Parathyroid adenoma (tissue), 2 donors: Measurements from ENCODE around the gene GIPC2.

Source experiments
- H2AFZ ChIP-seq: fragments of 300-600 bp; sonication (generic); one replicate; pipeline ENCODE4 v1.7.0; 2017; ENCODE audit warnings: antibody characterized with exemption, mild to moderate bottlenecking
- H3K27ac ChIP-seq: fragments of 300-600 bp; sonication (generic); one replicate; pipeline ENCODE4 v1.7.0; 2017
- H3K27me3 ChIP-seq: fragments of 300-600 bp; sonication (generic); one replicate; pipeline ENCODE4 v1.7.0; 2017; ENCODE audit warnings: low read length; ENCODE audit not compliant: control insufficient read depth, insufficient read depth
- H3K36me3 ChIP-seq: fragments of 300-600 bp; sonication (generic); one replicate; pipeline ENCODE4 v1.7.0; 2017; ENCODE audit warnings: low read length; ENCODE audit not compliant: control insufficient read depth, insufficient read depth
- H3K4me1 ChIP-seq: fragments of 300-600 bp; sonication (generic); one replicate; pipeline ENCODE4 v1.7.0; 2017; ENCODE audit warnings: control low read depth
- H3K4me2 ChIP-seq: fragments of 300-600 bp; sonication (generic); one replicate; pipeline ENCODE4 v1.7.0; 2017; ENCODE audit warnings: low read length
- H3K4me3 ChIP-seq: fragments of 300-600 bp; sonication (generic); one replicate; pipeline ENCODE4 v1.7.0; 2017; ENCODE audit warnings: low read depth, low read length
- H3K79me2 ChIP-seq: fragments of 300-600 bp; sonication (generic); one replicate; pipeline ENCODE4 v1.7.0; 2017; ENCODE audit warnings: control low read depth
- H3K9ac ChIP-seq: fragments of 300-600 bp; sonication (generic); one replicate; pipeline ENCODE4 v1.7.0; 2017; ENCODE audit warnings: mild to moderate bottlenecking
- H3K9me3 ChIP-seq: fragments of 300-600 bp; sonication (generic); one replicate; pipeline ENCODE4 v1.7.0; 2017; ENCODE audit warnings: low read length; ENCODE audit not compliant: control insufficient read depth
- CTCF ChIP-seq: fragments of 300-600 bp; sonication (generic); IDR thresholded peaks from one replicate; pipeline ENCODE4 v1.7.0; 2017; ENCODE audit warnings: antibody characterized with exemption, mild to moderate bottlenecking
- donor health status: primary hyperparathyroidism.

GIPC2 gene

GRCh38 chr1:78146205-78146771 lies 100.5 kb downstream of the GIPC2 start:
- H3K36me3 ChIP-seq = no peaks in the 10 kb centered on the region
- no peak overlapping the region for H3K9ac ChIP-seq
- H2AFZ ChIP-seq = no peak overlapping the region
- H3K4me3 ChIP-seq = no peak overlapping the region
- TF ChIP-seq CTCF = no peak
- no peaks in the 10 kb centered on the region for H3K9me3 ChIP-seq
- no peaks in the 10 kb centered on the region for H3K27me3 ChIP-seq
- no peaks in the 10 kb centered on the region for H3K4me1 ChIP-seq
- no peak overlapping the region for H3K27ac ChIP-seq
- no peak overlapping the region for H3K4me2 ChIP-seq
- no peaks in the 10 kb centered on the region for H3K79me2 ChIP-seq

GRCh38 chr1:78147031-78147430 lies 101.3 kb downstream of the GIPC2 start:
- TF ChIP-seq CTCF = no peak
- Histone ChIP-seq H3K4me1 (no peaks in the 10 kb centered on the region), H3K4me3 (no peak overlapping the region), H3K27me3 (no peaks in the 10 kb centered on the region), H3K79me2 (no peaks in the 10 kb centered on the region), H3K4me2 (no peak overlapping the region), H3K36me3 (no peaks in the 10 kb centered on the region), H3K27ac (no peak overlapping the region), H3K9ac (no peak overlapping the region), H2AFZ (no peak overlapping the region), H3K9me3 (no peaks in the 10 kb centered on the region)

- no peaks in the 10 kb centered on the region for H3K4me1 ChIP-seq
- no peak overlapping the region for H2AFZ ChIP-seq
- no peaks in the 10 kb centered on the region for H3K27me3 ChIP-seq
- no peak overlapping the region for H3K4me3 ChIP-seq
- no peak overlapping the region for H3K4me2 ChIP-seq
- TF ChIP-seq CTCF = no peak
- no peaks in the 10 kb centered on the region for H3K79me2 ChIP-seq
- H3K36me3 ChIP-seq = no peaks in the 10 kb centered on the region
- H3K27ac ChIP-seq = no peak overlapping the region
- H3K9me3 ChIP-seq = no peaks in the 10 kb centered on the region
- H3K9ac ChIP-seq = no peak overlapping the region
These were observed 107.4 kb downstream of the GIPC2 start for GRCh38 chr1:78153092-78153736.

- H3K27ac ChIP-seq = no peak overlapping the region
These were observed 109.4 kb downstream of the GIPC2 start for GRCh38 chr1:78155121-78155520.

More at GRCh38 chr1:78155121-78155520, 109.4 kb downstream of the GIPC2 start:
- Histone ChIP-seq H3K4me3 (no peak overlapping the region), H3K36me3 (no peaks in the 10 kb centered on the region), H3K27me3 (no peaks in the 10 kb centered on the region), H3K79me2 (no peaks in the 10 kb centered on the region), H3K9ac (no peak overlapping the region), H3K4me2 (no peak overlapping the region), H3K4me1 (no peaks in the 10 kb centered on the region), H2AFZ (no peak overlapping the region), H3K9me3 (no peaks in the 10 kb centered on the region)
- TF ChIP-seq CTCF = no peak
